Psoas muscle (tissue), 8 donors: ENCODE measurements around the gene MYO7A. TPM values are rescaled to one million over a fixed set of nuclear protein-coding genes. Genes with fewer than 3 reads are reported as not detected.

ENCODE experiments used
- ATAC-seq, 4 donors: fragments of 200-7000 bp; cut with Tn5 transposase; one replicate each; pipeline ENCODE4 v1.9.1; 2020; ENCODE audit warnings: moderate library complexity in 3 of 4, mild to moderate bottlenecking in 2 of 4
- DNase-seq, 2 donors: peaks; one replicate each; pipeline ENCODE4 v3.0.0-alpha.2; 2020
- H3K27ac ChIP-seq: fragments of 200-600 bp; one replicate; pipeline ENCODE4 v1.8.0; 2022
- H3K27me3 ChIP-seq, 3 donors: fragments of 200-600 bp in 1 of 3; one replicate each; pipeline versions ENCODE4 v1.6.1 to v1.8.0; 2013 to 2022; ENCODE audit warnings: low read length in 2 of 3, mild to moderate bottlenecking in 2 of 3, moderate library complexity in 1 of 3; ENCODE audit not compliant: insufficient read depth in 3 of 3
- H3K36me3 ChIP-seq, 2 donors: fragments of 200-600 bp in 1 of 2; one replicate each; pipeline versions ENCODE4 v1.6.1 to v1.8.0; 2013 to 2022; ENCODE audit warnings: low read depth in 1 of 2, mild to moderate bottlenecking in 1 of 2, moderate library complexity in 1 of 2; ENCODE audit not compliant: insufficient read depth in 1 of 2
- H3K4me1 ChIP-seq: fragments of 200-600 bp; one replicate; pipeline ENCODE4 v1.8.0; 2022
- H3K4me3 ChIP-seq: fragments of 200-600 bp; one replicate; pipeline ENCODE4 v1.8.0; 2022; ENCODE audit warnings: mild to moderate bottlenecking
- H3K9me3 ChIP-seq: fragments of 200-600 bp; one replicate; pipeline ENCODE4 v1.8.0; 2022
- WGBS, 3 donors: extraction: QIAGEN DNeasy Blood & Tissue Kit; methylation state at CpG; one replicate each; pipeline versions ENCODE4 v1.1.6 to v1.1.7; 2013; 5-methylcytosine and 5-hydroxymethylcytosine counted together
- intact Hi-C, 2 donors: fragments of 100-400 bp; cut with DNase I; formaldehyde crosslinking; loops; one replicate each; pipeline versions ENCODE4 v1.11.0 to v1.14.2; 2022
- polyA plus RNA-seq, 3 donors: library from polyadenylated mRNA; stranded (reverse); fragments of 200-250 nt; gene quantifications; one replicate each; pipeline ENCODE4 v1.2.3, GENCODE V29; 2013
- total RNA-seq, 4 donors: library from RNA; stranded (reverse); fragmentation: NEBNext Ultra II Directional in 2 of 4; extraction: Animal tissue kit (Norgen Biotek cat#: 25700) in 2 of 4; gene quantifications; one replicate each; pipeline versions ENCODE4 v1.2.1 to v1.2.4, GENCODE V29; 2021 to 2023
- TF ChIP-seq, protein P1 (sequence below): fragments of 200-600 bp; IDR thresholded peaks from one replicate; pipeline ENCODE4 v1.8.0; 2022; ENCODE audit warnings: antibody characterized with exemption
- donor health status: healthy with polysubstance abuse.
- donor health status: DM: no; HTN: no; CAD: no; lungs with moderate emphysema.
- donor health status: Bipolar disorder and iron deficiency.
- donor health status: healthy.
- donor health status: DM: yes; HTN: yes; CAD: no.
- donor health status: DM: no; HTN: no; CAD: no.
- donor health status: DM: no; HTN: no; CAD: no.
- donor health status: DM: yes; HTN: yes; CAD: no.

MYO7A gene
- total and polyA plus RNA-seq, 7 donors: 0.62 to 3.0 (median 2.3) TPM

DNA sequence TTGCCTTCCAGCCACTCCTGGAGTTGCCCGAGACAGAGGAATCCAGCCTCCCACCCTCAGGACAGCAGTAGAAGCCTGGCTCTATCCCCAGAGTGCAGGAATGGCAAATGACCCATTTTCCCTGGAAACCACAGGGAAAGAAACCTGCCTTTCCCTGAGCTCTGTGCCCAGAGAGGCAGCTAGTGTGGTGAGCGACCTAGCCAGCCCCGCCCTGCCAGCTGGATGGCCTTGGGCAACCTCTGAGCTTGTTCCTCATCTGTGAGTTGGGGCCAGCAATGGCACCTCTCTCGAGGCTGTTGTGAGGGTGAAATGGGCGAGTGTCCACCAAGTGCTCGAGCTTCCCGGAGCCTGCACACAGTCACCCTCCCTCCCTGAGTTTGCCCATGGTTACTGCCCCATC, 21.7 kb upstream of the MYO7A start:
- DNase-seq (no peak), ATAC-seq (no peak)
- Histone ChIP-seq H3K27ac (no peak overlapping the region), H3K4me3 (no peak overlapping the region), H3K36me3 (no peaks in the 10 kb centered on the region), H3K9me3 (no peaks in the 10 kb centered on the region), H3K27me3 (no peaks in the 10 kb centered on the region), H3K4me1 (no peaks in the 10 kb centered on the region)
- TF ChIP-seq, protein P1, sequence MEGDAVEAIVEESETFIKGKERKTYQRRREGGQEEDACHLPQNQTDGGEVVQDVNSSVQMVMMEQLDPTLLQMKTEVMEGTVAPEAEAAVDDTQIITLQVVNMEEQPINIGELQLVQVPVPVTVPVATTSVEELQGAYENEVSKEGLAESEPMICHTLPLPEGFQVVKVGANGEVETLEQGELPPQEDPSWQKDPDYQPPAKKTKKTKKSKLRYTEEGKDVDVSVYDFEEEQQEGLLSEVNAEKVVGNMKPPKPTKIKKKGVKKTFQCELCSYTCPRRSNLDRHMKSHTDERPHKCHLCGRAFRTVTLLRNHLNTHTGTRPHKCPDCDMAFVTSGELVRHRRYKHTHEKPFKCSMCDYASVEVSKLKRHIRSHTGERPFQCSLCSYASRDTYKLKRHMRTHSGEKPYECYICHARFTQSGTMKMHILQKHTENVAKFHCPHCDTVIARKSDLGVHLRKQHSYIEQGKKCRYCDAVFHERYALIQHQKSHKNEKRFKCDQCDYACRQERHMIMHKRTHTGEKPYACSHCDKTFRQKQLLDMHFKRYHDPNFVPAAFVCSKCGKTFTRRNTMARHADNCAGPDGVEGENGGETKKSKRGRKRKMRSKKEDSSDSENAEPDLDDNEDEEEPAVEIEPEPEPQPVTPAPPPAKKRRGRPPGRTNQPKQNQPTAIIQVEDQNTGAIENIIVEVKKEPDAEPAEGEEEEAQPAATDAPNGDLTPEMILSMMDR: no peak
- 48 to 81% (median 53%) methylated on average over 7 of the region's 7 CpGs for WGBS, 3 donors
- intact Hi-C loops: no loop called here

DNA sequence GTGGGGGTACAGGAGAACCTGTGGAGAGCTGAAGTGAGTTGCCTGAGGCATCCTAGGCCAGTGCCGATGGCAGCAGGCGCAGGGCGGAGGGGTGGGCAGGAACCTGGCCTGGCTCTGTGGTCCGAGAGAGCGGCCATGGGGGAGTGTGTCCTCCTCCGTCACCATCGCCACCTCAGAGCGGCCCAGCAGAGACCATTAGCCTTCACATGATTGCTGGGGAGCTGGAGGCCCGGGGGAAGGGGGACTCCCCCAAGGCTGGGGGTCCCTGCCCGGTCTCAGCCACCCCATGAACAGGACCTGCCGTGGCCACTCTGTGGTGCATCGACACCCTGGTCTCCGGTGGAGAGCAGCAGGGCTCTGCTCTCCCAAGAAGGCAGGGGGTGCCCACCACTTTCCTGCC, 21.3 kb upstream of the MYO7A start:
- Histone ChIP-seq H3K36me3 (no peaks in the 10 kb centered on the region), H3K27ac (no peak overlapping the region), H3K4me1 (no peaks in the 10 kb centered on the region), H3K4me3 (no peak overlapping the region), H3K27me3 (no peaks in the 10 kb centered on the region), H3K9me3 (no peaks in the 10 kb centered on the region)
- TF ChIP-seq, protein P1: no peak
- DNase-seq (no peak), ATAC-seq (no peak)
- intact Hi-C loops: no loop called here
- 91 to 97% (median 97%) methylated on average over 12 to 13 of the region's 13 CpGs for WGBS, 3 donors

DNA sequence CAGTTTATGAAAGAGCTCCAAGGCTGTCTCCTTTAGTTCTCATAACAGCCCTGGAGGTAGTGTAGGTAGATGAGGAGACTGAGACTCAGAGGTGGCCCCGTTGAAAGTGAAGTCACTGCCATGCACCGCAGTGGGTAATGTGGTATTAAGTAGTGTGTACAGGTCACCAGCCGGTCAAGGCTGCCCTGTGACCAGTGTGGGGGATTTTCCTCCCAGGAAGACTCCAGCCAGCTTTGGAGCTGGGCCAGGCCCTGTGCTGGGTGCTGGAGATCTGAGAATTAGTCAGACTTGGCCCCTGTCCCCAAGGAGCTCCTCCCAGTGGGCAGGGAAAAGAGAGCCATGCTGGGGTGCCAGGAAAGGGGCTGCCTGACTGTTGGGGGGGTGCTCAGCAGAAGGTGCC, 20.1 kb upstream of the MYO7A start:
- H3K4me1 ChIP-seq: no peaks in the 10 kb centered on the region
- intact Hi-C loops: no loop called here
- no peaks in the 10 kb centered on the region for H3K9me3 ChIP-seq
- TF ChIP-seq, protein P1: no peak
- no peaks in the 10 kb centered on the region for H3K36me3 ChIP-seq
- DNase-seq (peak; percentile 59 to 72), ATAC-seq (peak; percentile 37 to 78 (median 60))
- H3K4me3 ChIP-seq: no peak overlapping the region
- no peaks in the 10 kb centered on the region for H3K27me3 ChIP-seq
- no peak overlapping the region for H3K27ac ChIP-seq
- WGBS, 3 donors: 29 to 42% (median 41%) methylated on average over 3 of the region's 3 CpGs

DNA sequence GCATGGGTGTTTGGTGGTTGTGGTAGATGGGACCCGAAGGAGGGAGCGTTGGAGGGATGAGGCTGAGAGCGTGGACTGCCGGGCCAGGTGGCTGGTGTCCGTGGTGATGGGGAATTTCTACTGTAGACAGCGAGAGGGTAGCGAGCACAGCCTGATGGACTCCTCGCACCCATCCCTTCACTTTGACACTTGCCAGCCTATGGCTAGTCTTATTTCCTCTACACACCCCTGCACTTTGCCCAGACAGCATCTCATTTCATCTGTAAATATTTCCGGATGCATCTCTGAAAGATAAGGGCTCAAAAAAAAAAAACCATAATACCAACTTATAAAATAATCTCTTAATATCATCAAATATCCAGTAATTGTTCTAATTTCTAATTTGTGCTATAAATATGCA, 19.6 kb upstream of the MYO7A start:
- TF ChIP-seq, protein P1: no peak
- no peaks in the 10 kb centered on the region for H3K9me3 ChIP-seq
- no peak for DNase-seq
- intact Hi-C loops: no loop called here
- no peak overlapping the region for H3K27ac ChIP-seq
- peak in 1 of 4 donors; percentile 7 for ATAC-seq
- H3K36me3 ChIP-seq: no peaks in the 10 kb centered on the region
- H3K4me3 ChIP-seq: no peak overlapping the region
- no peaks in the 10 kb centered on the region for H3K27me3 ChIP-seq
- no peaks in the 10 kb centered on the region for H3K4me1 ChIP-seq
- WGBS, 3 donors: 47 to 83% (median 66%) methylated on average over 9 of the region's 9 CpGs

DNA sequence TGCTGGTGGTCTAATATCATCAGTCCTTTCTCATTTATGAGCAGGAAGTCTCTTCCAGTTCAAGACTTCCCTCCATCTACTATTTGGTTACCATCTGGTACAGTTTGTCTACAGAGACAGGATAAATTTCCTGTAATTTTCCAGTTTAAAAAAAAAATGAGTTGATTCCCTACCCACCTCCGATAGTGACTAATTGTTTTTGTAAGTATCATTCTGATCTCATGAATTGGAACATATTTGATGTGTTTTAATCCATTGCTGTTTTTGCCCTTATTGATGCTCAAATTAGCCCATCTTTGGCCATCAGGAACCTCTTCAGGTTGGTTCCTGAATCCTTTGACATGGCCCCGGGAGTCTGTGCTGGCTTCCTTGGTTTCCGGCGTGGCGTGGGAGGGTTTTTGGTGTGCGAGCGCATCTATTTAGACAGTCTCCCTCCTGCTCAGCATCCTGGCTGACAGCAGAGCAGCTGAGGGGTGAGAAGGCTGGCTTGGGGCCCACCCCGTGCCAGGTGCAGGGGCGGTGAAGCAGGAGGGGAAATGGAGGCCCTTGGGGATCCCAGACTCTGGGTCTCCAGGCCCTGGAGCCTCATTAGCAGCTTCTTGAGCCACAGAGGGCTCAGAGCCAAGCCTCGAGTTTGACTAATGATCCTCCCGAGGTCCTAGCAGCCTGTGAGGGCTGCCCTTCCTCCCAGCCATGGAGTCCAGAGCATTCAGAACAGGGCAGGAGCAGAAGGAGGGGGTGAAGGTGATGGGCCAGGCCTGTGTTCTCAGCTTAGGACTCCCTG, 18.6 kb upstream of the MYO7A start:
- H3K4me1 ChIP-seq: no peaks in the 10 kb centered on the region
- H3K27me3 ChIP-seq: no peaks in the 10 kb centered on the region
- WGBS, 3 donors: 48 to 60% (median 55%) methylated on average over 11 of the region's 11 CpGs
- intact Hi-C loops: loop anchor here in 1 of 2 donors (5.0 kb wide), 1 partner anchor 1748 kb away; no protein-coding TSS in a partner anchor
- H3K36me3 ChIP-seq: no peaks in the 10 kb centered on the region
- ATAC-seq: peak in 1 of 4 donors; percentile 21
- no peak for DNase-seq
- H3K4me3 ChIP-seq: no peak overlapping the region
- TF ChIP-seq, protein P1: no peak
- no peak overlapping the region for H3K27ac ChIP-seq
- H3K9me3 ChIP-seq: no peaks in the 10 kb centered on the region
